ENCODE results near the gene GOLGA6A. TPM values are rescaled to one million over a fixed set of nuclear protein-coding genes. Genes with fewer than 3 reads are reported as not detected.

GOLGA6A gene
- total and polyA plus RNA-seq, 9 of the 15 experiments (the other 6 are each of a cell fraction or from before 2014, with no cell fraction given): not detected

- H4K20me1 ChIP-seq (replicated peaks; ENCODE audit: control insufficient read depth, insufficient read depth, low read length): peaks cover 5% of the 10 kb centered on the region; the same call in 1 of the 2 replicates
- H2AFZ ChIP-seq (ENCODE audit: low read depth, low read length): 0 out of 2 replicates have a peak overlapping the region, but pooled peaks have one; percentile 28
- peaks cover 0 to 3% of the 10 kb centered on the region in 2 experiments; a peak in 2 of 5 replicates for H3K4me1 ChIP-seq (replicated peaks in 1 of 2; ENCODE audit: control insufficient read depth in 2 of 2, insufficient read depth in 2 of 2, low read length in 2 of 2)
- H3K4me3 ChIP-seq: no peak overlapping the region
- no TSS peak for BruUV-seq (replicated peaks)
- POLR2A ChIA-PET: interaction anchor here (1.5 kb wide), 1 partner anchor 10 kb away, joined by 4 read pairs; no protein-coding TSS in a partner anchor
- H3K9ac ChIP-seq (ENCODE audit: insufficient read depth in 1 of 2, low read depth in 2 of 2, low read length in 2 of 2): no peak overlapping the region
- ATAC-seq: peak; percentile 98
- H3K4me2 ChIP-seq (ENCODE audit: insufficient read depth, low read length): peak overlapping the region; percentile 31; the same call in 1 of the 2 replicates
- 11% methylated on average over 13 of the region's 17 CpGs for WGBS (ENCODE audit: insufficient coverage, low coverage, missing lambda C conversion rate)
- H3K9me3 ChIP-seq (replicated peaks; ENCODE audit: control insufficient read depth, insufficient read depth, low read depth, low read length): no peaks in the 10 kb centered on the region
- intact Hi-C loops (cut with micrococcal nuclease): loop anchor here (5.0 kb wide), 2 partner anchors 82 to 268 kb away; no protein-coding TSS in a partner anchor
- no peak overlapping the region for H3K27ac ChIP-seq (ENCODE audit: extremely low read depth, low read depth, low read length)
- no peaks in the 10 kb centered on the region for H3K9me1 ChIP-seq (ENCODE audit: control insufficient read depth, insufficient read depth, low read length)
- H3K27me3 ChIP-seq (ENCODE audit: control insufficient read depth in 2 of 2, insufficient read depth in 2 of 2, low read length in 2 of 2): peaks cover 0 to 5% of the 10 kb centered on the region in 2 experiments; a peak in 1 of 5 replicates
- in situ Hi-C loops (cut with MboI): loop anchor here (10.0 to 25.0 kb wide), 2 partner anchors 71 to 1392 kb away; partner anchors contain the start of gene GOLGA6B
- CTCF ChIA-PET (ENCODE audit: low intra/inter-chr PET ratio): interaction anchor here (1.4 to 2.1 kb wide), 2 partner anchors 265 to 268 kb away, joined by 3 to 17 read pairs; no protein-coding TSS in a partner anchor
- no peaks in the 10 kb centered on the region for H3K36me3 ChIP-seq (ENCODE audit: control insufficient read depth, insufficient read depth, low read length)
- peak; percentile 82 to 92 (median 90) for DNase-seq (ENCODE audit: extremely low read depth in 1 of 4, low spot score in 3 of 4)
- no peaks in the 10 kb centered on the region for H3K79me2 ChIP-seq (ENCODE audit: control insufficient read depth, insufficient read depth, low read length)
- FAIRE-seq: peak; percentile 19
- TF ChIP-seq CXXC5 (CRISPR knock-in tag; IDR thresholded peaks at IDR 0.05) (peak; percentile 51), SMC3 (conservative IDR thresholded peaks at IDR 0.05; ENCODE audit: insufficient read depth, low read depth, low read length) (peak; percentile 47; the same call in 1 of the 2 replicates), CSDE1 (IDR thresholded peaks at IDR 0.05) (no peak), ZC3H4 (CRISPR knock-in tag; IDR thresholded peaks at IDR 0.05; ENCODE audit: borderline replicate concordance) (no peak), E2F6 (IDR thresholded peaks at IDR 0.05; ENCODE audit: borderline replicate concordance in 1 of 2, extremely low read depth in 1 of 2, insufficient read depth in 1 of 2, insufficient read length in 1 of 2, low read depth in 1 of 2, low read length in 1 of 2, poor library complexity in 1 of 2, severe bottlenecking in 1 of 2) (peak in 1 of 2 experiments; percentile 14), POLR3G (IDR thresholded peaks at IDR 0.05; ENCODE audit: extremely low read depth, insufficient read length, insufficient replicate concordance) (no peak), RCOR1 (IDR thresholded peaks at IDR 0.05; ENCODE audit: borderline replicate concordance in 1 of 2, low read depth in 2 of 2, low read length in 2 of 2) (0 out of 4 replicates have a peak, but pooled peaks of 1 of the 2 experiments have one; percentile 36), BHLHE40 (IDR thresholded peaks at IDR 0.05; ENCODE audit: low read length) (peak; percentile 79), MYNN (IDR thresholded peaks at IDR 0.05) (no peak), MYNN (CRISPR knock-in tag; IDR thresholded peaks at IDR 0.05) (no peak), KLF1 (tag; IDR thresholded peaks at IDR 0.05) (0 out of 2 replicates have a peak, but pooled peaks have one; percentile 42), CBX8 (IDR thresholded peaks at IDR 0.05; ENCODE audit: borderline replicate concordance, extremely low read depth, low read depth, low read length, poor library complexity, severe bottlenecking) (no peak), RB1 (IDR thresholded peaks at IDR 0.05; ENCODE audit: low read depth) (0 out of 2 replicates have a peak, but pooled peaks have one; percentile 33), ETS1 (conservative IDR thresholded peaks at IDR 0.05; ENCODE audit: control insufficient read depth, low read depth, low read length) (0 out of 2 replicates have a peak, but pooled peaks have one; percentile 30), NRF1 (conservative IDR thresholded peaks at IDR 0.05 in 1 of 2, IDR thresholded peaks at IDR 0.05 in 1 of 2) (peak; percentile 74 to 77), ZNF740 (CRISPR knock-in tag; IDR thresholded peaks at IDR 0.05) (peak; percentile 72), ZNF740 (tag; IDR thresholded peaks at IDR 0.05) (peak in 1 of 2 experiments; percentile 63; a peak in 1 of 4 replicates), SMARCC2 (IDR thresholded peaks at IDR 0.05; ENCODE audit: low read depth) (no peak)
These were observed 28.3 kb downstream of the GOLGA6A start for GRCh38 chr15:74053941-74054529.

All from K562 (cell line).